H1 (cell line): Measurements from ENCODE around the gene LPAR3. TPM values are rescaled to one million over a fixed set of nuclear protein-coding genes. Genes with fewer than 3 reads are reported as not detected.

Experiments used
- SIN3A ChIP-seq, 2 experiments: IDR thresholded peaks in 1 of 2; conservative IDR thresholded peaks in 1 of 2; 2 replicates each; pipeline ENCODE4 v1.6.1; 2011 to 2012; ENCODE audit warnings: low read length in 2 of 2, improper control_type of control experiment in 1 of 2, low read depth in 1 of 2, mild to moderate bottlenecking in 1 of 2
- SUZ12 ChIP-seq: fragments of 200-600 bp; sonication (generic); IDR thresholded peaks from 2 replicates; pipeline ENCODE4 v1.6.1; 2012; ENCODE audit warnings: mild to moderate bottlenecking, inconsistent platforms, low read length, moderate library complexity, mixed read lengths
- TAF1 ChIP-seq: IDR thresholded peaks from 2 replicates; pipeline ENCODE4 v1.6.1; 2011; ENCODE audit warnings: mild to moderate bottlenecking, low read depth, low read length
- polyA plus RNA-seq, 7 experiments: library from polyadenylated mRNA; depleted of rRNA in 3 of 7; stranded (reverse) in 5 of 7; unstranded in 2 of 7; fragments of >200 nt in 5 of 7; fragments of 200-250 nt in 2 of 7; gene quantifications; 1 replicate in 5 of 7; 2 replicates in 1 of 7; 4 replicates in 1 of 7; pipeline versions ENCODE4 v1.2.1 to v1.2.3, GENCODE V29; 2011 to 2013; ENCODE audit warnings: missing spikeins in 2 of 7, mixed read lengths in 2 of 7
- total RNA-seq: library from RNA; stranded (reverse); fragmentation: NEBNext Ultra II Directional; extraction: Animal tissue kit (Norgen Biotek cat#: 25700); gene quantifications from 2 replicates; pipeline ENCODE4 v1.2.1, GENCODE V29; 2021

LPAR3 gene
- total and polyA plus RNA-seq, 2 of the 8 experiments (the other 6 are each of a cell fraction or from before 2014, with no cell fraction given): 17.1 to 25.4 TPM

DNA sequence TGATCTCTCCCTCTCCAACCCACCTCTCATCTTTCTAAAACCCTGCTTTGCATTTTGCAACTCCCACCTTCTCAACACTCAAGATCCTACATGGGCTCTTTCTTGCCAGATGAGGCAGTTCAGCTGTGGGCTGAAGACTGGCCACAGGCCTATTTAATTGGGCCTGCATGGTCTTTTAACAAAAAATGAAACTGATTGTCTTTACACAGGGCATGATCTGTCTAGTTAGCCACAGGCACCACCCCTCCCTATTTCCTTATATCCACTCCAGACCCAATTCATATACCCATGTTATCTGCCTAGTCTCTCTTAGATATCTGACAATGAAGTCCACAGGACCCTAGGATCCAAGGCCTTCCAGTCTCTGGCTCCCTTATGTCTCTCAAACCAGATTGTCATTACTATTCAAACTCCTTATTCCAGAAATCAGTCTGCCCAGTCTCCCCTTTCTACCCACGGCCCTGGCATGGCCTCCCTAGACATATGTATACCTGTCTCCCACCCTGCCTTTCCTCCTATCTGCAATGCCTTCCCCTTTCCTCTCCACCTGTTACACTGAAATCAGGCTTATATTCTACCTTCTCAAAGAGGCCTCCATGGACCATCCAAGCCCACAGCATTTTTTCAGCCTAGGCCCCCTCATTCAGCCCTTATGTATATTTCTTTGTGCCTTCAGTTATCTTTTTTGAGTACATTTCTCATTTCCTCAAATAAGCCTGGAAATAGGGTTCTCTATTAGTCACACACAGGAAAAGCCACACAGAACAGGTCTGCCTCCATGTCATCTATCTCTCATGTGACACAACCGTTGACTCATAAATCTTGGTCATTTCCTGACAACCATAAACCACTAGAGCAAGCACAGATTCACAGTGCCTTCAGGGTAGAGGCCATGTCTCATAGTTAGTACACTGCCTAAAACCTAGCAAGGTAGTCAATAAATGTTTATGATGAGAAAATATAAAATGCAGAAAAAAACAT, 39.0 kb downstream of the LPAR3 start (continued):
- TF ChIP-seq SIN3A (conservative IDR thresholded peaks at IDR 0.05 in 1 of 2, IDR thresholded peaks at IDR 0.05 in 1 of 2; ENCODE audit: low read depth in 1 of 2, low read length in 2 of 2): no peak
- TF ChIP-seq SUZ12: no peak
- no peak for TF ChIP-seq TAF1
